ENCODE measurements around the gene JADE3.
A peak's percentile ranks its signal among the peaks of the same experiment; 100 is the strongest.

DNA sequence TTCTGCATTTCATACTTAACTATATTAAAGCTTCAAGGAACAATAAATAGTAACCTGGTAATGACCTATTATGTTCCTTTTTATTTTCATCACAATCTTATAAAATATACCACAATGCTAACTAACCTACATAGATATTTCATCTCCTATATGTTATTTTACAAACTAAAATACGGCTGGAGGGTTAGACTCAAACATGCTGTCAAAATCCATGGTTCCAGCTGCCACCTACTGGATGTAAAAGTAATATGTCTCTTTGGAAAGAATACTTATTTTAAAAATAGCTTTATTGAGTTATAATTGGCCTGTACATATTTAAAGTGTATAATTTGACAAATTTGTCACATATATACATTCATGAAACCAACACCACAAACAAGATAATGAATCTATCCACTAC is 181.0 kb downstream of the JADE3 start:
- TF ChIP-seq, protein P1, sequence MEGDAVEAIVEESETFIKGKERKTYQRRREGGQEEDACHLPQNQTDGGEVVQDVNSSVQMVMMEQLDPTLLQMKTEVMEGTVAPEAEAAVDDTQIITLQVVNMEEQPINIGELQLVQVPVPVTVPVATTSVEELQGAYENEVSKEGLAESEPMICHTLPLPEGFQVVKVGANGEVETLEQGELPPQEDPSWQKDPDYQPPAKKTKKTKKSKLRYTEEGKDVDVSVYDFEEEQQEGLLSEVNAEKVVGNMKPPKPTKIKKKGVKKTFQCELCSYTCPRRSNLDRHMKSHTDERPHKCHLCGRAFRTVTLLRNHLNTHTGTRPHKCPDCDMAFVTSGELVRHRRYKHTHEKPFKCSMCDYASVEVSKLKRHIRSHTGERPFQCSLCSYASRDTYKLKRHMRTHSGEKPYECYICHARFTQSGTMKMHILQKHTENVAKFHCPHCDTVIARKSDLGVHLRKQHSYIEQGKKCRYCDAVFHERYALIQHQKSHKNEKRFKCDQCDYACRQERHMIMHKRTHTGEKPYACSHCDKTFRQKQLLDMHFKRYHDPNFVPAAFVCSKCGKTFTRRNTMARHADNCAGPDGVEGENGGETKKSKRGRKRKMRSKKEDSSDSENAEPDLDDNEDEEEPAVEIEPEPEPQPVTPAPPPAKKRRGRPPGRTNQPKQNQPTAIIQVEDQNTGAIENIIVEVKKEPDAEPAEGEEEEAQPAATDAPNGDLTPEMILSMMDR (IDR thresholded peaks at IDR 0.05): peak in 3 of 4 experiments; percentile 31 to 46 (median 31)
- TF ChIP-seq POLR2A (IDR thresholded peaks at IDR 0.05) (no peak), POLR2AphosphoS5 (IDR thresholded peaks at IDR 0.05) (no peak)
